HG03457 (cell line): ENCODE measurements around the gene XYLT1.

Experiments used
- ATAC-seq: cut with Tn5 transposase; IDR thresholded peaks from one replicate; pipeline ENCODE4 v1.9.1; 2021; ENCODE audit warnings: moderate number of reproducible peaks; ENCODE audit not compliant: unreplicated experiment

Gene XYLT1

GRCh38 chr16:17379121-17379571, 91.6 kb downstream of the XYLT1 start:
- no peak for ATAC-seq

- ATAC-seq: no peak
Measured at GRCh38 chr16:17377360-17378324, 93.1 kb downstream of the XYLT1 start.

GRCh38 chr16:17375461-17376304, 95.1 kb downstream of the XYLT1 start:
- no peak for ATAC-seq

GRCh38 chr16:17374668-17375255, 96.0 kb downstream of the XYLT1 start:
- ATAC-seq: no peak

GRCh38 chr16:17373533-17373932, 97.2 kb downstream of the XYLT1 start:
- no peak for ATAC-seq

- no peak for ATAC-seq
Measured at GRCh38 chr16:17372386-17372785, 98.4 kb downstream of the XYLT1 start.

GRCh38 chr16:17371299-17371698, 99.5 kb downstream of the XYLT1 start:
- no peak for ATAC-seq

- ATAC-seq: no peak
Measured at GRCh38 chr16:17370731-17371285, 100.0 kb downstream of the XYLT1 start.

- ATAC-seq: no peak
Measured at GRCh38 chr16:17370223-17370707, 100.5 kb downstream of the XYLT1 start.

- ATAC-seq: no peak
Measured at GRCh38 chr16:17369421-17370222, 101.1 kb downstream of the XYLT1 start.

- no peak for ATAC-seq
Measured at GRCh38 chr16:17368951-17369350, 101.8 kb downstream of the XYLT1 start.

GRCh38 chr16:17368446-17368845, 102.3 kb downstream of the XYLT1 start:
- ATAC-seq: no peak

GRCh38 chr16:17367923-17368322, 102.8 kb downstream of the XYLT1 start:
- ATAC-seq: no peak

- ATAC-seq: no peak
Measured at GRCh38 chr16:17367036-17367435, 103.7 kb downstream of the XYLT1 start.

GRCh38 chr16:17366299-17366961, 104.3 kb downstream of the XYLT1 start:
- ATAC-seq: no peak

GRCh38 chr16:17365591-17366298, 105.0 kb downstream of the XYLT1 start:
- ATAC-seq: no peak

GRCh38 chr16:17365211-17365541, 105.6 kb downstream of the XYLT1 start:
- no peak for ATAC-seq

GRCh38 chr16:17364319-17365210, 106.2 kb downstream of the XYLT1 start:
- ATAC-seq: no peak
